ENCODE results near the gene RAD18.

Gene RAD18

DNA sequence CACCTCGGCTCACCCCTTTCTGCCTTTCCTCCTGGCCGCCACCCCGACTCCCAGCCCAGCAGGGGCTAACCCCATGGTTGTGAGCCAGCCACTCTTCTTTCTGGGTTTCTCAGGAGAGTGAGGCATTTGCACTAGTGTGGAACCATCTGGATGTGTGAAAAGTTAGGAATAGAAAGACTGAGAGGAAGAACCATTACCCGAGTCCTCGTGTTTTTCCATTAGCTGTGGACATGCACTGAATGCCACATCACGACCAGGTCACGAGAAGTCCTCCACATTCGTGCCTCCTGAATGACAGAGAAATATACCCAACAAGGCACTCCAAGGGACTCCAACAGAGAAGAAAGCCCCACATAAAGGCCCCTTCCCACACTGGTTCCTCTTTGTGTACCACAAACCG is 18.0 kb upstream of the RAD18 start:
- H3K4me2 ChIP-seq (ENCODE audit: low read length), result no peak overlapping the region
- H3K4me1 ChIP-seq (ENCODE audit: insufficient read depth, low read length, severe bottlenecking), result no peaks in the 10 kb centered on the region
- no peak overlapping the region for H3K4me3 ChIP-seq (ENCODE audit: low read depth, low read length, poor library complexity, severe bottlenecking)
- no peaks in the 10 kb centered on the region for H3F3A ChIP-seq (ENCODE audit: insufficient read depth, low read length)
- no peak for TF ChIP-seq EZH2 (IDR thresholded peaks at IDR 0.05; ENCODE audit: borderline replicate concordance, low read length)
- TF ChIP-seq, protein P1, sequence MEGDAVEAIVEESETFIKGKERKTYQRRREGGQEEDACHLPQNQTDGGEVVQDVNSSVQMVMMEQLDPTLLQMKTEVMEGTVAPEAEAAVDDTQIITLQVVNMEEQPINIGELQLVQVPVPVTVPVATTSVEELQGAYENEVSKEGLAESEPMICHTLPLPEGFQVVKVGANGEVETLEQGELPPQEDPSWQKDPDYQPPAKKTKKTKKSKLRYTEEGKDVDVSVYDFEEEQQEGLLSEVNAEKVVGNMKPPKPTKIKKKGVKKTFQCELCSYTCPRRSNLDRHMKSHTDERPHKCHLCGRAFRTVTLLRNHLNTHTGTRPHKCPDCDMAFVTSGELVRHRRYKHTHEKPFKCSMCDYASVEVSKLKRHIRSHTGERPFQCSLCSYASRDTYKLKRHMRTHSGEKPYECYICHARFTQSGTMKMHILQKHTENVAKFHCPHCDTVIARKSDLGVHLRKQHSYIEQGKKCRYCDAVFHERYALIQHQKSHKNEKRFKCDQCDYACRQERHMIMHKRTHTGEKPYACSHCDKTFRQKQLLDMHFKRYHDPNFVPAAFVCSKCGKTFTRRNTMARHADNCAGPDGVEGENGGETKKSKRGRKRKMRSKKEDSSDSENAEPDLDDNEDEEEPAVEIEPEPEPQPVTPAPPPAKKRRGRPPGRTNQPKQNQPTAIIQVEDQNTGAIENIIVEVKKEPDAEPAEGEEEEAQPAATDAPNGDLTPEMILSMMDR (IDR thresholded peaks at IDR 0.05; ENCODE audit: low read length), result no peak
- H3K36me3 ChIP-seq (ENCODE audit: insufficient read depth, low read length), result no peaks in the 10 kb centered on the region
- H3K27ac ChIP-seq (ENCODE audit: low read depth, low read length, poor library complexity, severe bottlenecking), result no peak overlapping the region
- H4K20me1 ChIP-seq (ENCODE audit: insufficient read depth, low read length), result no peaks in the 10 kb centered on the region
- no peak overlapping the region for H3K9ac ChIP-seq (ENCODE audit: low read length)
- H3K27me3 ChIP-seq (ENCODE audit: insufficient read depth, low read length), result no peaks in the 10 kb centered on the region
- no peak overlapping the region for H2AFZ ChIP-seq (ENCODE audit: low read length)
- no peaks in the 10 kb centered on the region for H3K79me2 ChIP-seq (ENCODE audit: insufficient read depth, low read length)
- no peaks in the 10 kb centered on the region for H3K9me2 ChIP-seq (ENCODE audit: low read depth, low read length)
- H3K9me3 ChIP-seq (ENCODE audit: low read length), result no peaks in the 10 kb centered on the region

DNA sequence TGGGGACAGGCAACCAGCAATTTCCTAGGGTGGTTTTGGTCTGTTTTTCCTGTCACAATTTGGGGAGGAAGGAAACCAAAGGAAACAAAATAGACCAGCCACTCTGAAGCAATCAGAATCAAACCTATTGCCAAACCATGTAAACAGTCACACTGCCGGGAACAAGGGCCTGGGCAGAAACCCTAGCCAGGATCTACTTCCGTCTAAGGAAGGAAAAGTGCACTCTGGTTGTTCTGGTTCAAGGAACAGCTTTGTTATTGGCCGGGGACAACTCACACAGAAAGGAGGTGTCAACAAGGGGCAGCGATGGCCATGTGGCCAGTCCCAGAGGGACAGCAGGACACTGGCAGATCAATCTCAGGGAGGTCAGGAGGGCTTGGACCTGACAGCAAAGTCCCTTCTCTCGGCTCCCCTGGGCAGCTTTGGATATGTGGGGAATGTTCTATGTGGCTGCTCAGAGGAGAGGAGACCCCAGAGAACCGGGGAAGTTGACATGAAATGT is 17.5 kb upstream of the RAD18 start:
- Histone ChIP-seq H3K36me3 (ENCODE audit: insufficient read depth, low read length) (no peaks in the 10 kb centered on the region), H3K4me1 (ENCODE audit: insufficient read depth, low read length, severe bottlenecking) (no peaks in the 10 kb centered on the region), H3F3A (ENCODE audit: insufficient read depth, low read length) (no peaks in the 10 kb centered on the region), H4K20me1 (ENCODE audit: insufficient read depth, low read length) (no peaks in the 10 kb centered on the region), H3K9me3 (ENCODE audit: low read length) (no peaks in the 10 kb centered on the region), H3K27me3 (ENCODE audit: insufficient read depth, low read length) (no peaks in the 10 kb centered on the region), H2AFZ (ENCODE audit: low read length) (no peak overlapping the region), H3K4me3 (ENCODE audit: low read depth, low read length, poor library complexity, severe bottlenecking) (no peak overlapping the region), H3K4me2 (ENCODE audit: low read length) (no peak overlapping the region), H3K27ac (ENCODE audit: low read depth, low read length, poor library complexity, severe bottlenecking) (no peak overlapping the region), H3K79me2 (ENCODE audit: insufficient read depth, low read length) (no peaks in the 10 kb centered on the region), H3K9ac (ENCODE audit: low read length) (no peak overlapping the region), H3K9me2 (ENCODE audit: low read depth, low read length) (no peaks in the 10 kb centered on the region)
- TF ChIP-seq, protein P1 (IDR thresholded peaks at IDR 0.05; ENCODE audit: low read length), result no peak
- no peak for TF ChIP-seq EZH2 (IDR thresholded peaks at IDR 0.05; ENCODE audit: borderline replicate concordance, low read length)

DNA sequence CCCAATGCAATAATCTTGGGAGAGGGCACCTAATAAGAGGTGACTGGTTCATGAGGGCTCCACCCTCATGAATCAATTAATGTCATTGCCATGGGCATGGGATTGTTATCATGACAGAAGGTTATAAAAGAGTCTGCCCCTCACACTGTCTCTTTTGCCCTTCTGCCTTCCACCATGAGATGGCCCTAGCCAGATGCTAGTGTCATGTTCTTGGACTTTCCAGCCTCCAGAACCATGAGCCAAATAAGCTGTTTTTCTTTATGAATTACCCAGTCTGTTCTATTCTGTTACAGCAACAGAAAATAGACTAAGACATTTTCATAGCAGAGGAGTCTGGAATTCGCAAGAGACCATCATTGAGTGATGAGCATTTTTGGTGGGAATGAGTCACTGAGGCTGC is 16.0 kb upstream of the RAD18 start:
- Histone ChIP-seq H3K79me2 (ENCODE audit: insufficient read depth, low read length) (no peaks in the 10 kb centered on the region), H3F3A (ENCODE audit: insufficient read depth, low read length) (no peaks in the 10 kb centered on the region), H3K27me3 (ENCODE audit: insufficient read depth, low read length) (no peaks in the 10 kb centered on the region), H3K9me2 (ENCODE audit: low read depth, low read length) (no peaks in the 10 kb centered on the region), H3K4me2 (ENCODE audit: low read length) (no peak overlapping the region), H3K4me3 (ENCODE audit: low read depth, low read length, poor library complexity, severe bottlenecking) (no peak overlapping the region), H2AFZ (ENCODE audit: low read length) (no peak overlapping the region), H3K27ac (ENCODE audit: low read depth, low read length, poor library complexity, severe bottlenecking) (no peak overlapping the region), H4K20me1 (ENCODE audit: insufficient read depth, low read length) (no peaks in the 10 kb centered on the region), H3K36me3 (ENCODE audit: insufficient read depth, low read length) (no peaks in the 10 kb centered on the region), H3K4me1 (ENCODE audit: insufficient read depth, low read length, severe bottlenecking) (no peaks in the 10 kb centered on the region), H3K9me3 (ENCODE audit: low read length) (no peaks in the 10 kb centered on the region), H3K9ac (ENCODE audit: low read length) (no peak overlapping the region)
- TF ChIP-seq, protein P1 (IDR thresholded peaks at IDR 0.05; ENCODE audit: low read length), result no peak
- TF ChIP-seq EZH2 (IDR thresholded peaks at IDR 0.05; ENCODE audit: borderline replicate concordance, low read length), result no peak

Measured in OCI-LY1 (cell line).